HTERT RPE-1 (cell line): ENCODE results near the gene EDN2.

Source experiments
- in situ Hi-C: fragments of 300-500 bp; cut with MboI; formaldehyde crosslinking; loops from 4 replicates; pipeline ENCODE4 v1.14.3; 2020; ENCODE audit warnings: low sequenced_read_pairs

Gene EDN2

DNA sequence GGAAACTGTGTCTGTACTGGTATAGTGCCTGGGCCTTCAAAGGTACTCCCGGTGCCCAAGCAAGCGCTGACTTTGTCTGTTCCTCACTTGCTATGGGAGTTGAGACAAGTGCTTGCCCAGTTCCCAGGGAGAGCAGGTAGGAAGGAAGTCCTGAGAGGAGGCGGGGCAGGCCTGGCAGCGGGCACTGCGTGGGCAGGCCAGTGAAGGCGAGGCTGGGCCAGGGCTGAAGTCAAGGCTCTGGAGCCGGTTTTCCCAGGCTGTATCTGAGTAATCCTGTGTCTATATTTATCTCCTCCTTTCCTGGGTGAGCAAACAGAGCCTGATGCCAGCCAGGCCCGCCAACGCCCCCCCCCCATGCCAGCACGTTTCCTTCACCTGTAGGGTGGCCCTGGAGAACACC lies 15.9 kb upstream of the EDN2 start:
- in situ Hi-C loops, result no loop called here

DNA sequence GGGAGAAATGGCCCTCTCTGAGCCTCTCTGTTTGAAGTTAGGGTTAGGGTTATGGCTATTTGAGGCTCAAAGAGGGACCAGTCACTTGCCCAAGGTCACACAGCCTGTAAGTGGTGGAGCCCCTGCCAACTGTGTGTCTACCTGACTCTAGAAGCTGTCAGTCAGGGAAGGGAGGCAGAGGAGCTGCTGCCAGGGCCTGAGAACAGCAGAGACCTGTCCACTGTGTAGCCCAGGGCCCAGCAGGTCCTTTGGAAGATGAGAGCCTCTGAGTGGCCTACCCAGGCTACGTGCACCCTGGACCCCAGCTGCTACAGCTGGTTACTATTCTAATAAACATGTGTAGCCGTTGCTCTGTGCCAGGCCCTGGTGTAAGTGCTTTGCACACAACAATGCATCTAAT lies 15.1 kb upstream of the EDN2 start:
- in situ Hi-C loops, result no loop called here

DNA sequence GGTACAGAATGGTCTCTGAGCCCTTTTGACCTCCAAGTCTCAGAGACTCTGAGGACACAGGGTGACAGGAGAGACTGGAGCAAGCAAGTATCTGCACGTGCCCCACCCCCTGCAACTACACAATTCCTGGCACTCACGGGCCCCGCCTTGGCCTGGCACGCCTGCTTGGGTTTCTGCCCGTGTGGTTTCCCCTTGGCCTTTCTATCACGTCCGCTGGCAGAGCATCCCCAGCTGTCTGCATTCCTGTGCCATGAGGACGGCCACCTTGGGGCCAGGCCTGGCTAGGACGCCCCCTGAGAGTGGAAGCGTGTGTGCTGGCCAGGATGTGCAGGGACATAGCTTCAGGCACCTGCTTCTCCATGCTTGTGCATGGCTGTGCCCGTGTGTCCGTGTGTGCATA lies 14.3 kb upstream of the EDN2 start:
- in situ Hi-C loops, result no loop called here

DNA sequence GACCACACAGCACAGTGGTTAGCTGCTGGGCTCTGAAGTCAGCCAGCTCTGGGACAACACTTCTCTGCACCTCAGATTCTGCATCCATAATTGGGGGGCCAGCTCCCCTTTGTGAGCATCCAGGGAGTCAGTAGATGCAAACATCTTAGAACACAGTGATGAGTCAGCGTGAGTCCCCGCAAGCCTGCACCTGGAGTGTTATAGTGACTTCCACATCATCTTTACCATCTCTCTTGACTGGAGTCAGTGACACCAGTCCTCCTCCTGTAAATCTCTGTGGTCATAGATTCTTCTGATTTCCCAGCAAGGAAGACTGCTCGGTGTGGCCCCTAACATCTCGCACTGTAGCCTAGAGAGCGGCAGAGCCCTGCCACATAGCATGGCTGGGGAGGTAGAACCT lies 13.9 kb upstream of the EDN2 start:
- in situ Hi-C loops, result no loop called here

DNA sequence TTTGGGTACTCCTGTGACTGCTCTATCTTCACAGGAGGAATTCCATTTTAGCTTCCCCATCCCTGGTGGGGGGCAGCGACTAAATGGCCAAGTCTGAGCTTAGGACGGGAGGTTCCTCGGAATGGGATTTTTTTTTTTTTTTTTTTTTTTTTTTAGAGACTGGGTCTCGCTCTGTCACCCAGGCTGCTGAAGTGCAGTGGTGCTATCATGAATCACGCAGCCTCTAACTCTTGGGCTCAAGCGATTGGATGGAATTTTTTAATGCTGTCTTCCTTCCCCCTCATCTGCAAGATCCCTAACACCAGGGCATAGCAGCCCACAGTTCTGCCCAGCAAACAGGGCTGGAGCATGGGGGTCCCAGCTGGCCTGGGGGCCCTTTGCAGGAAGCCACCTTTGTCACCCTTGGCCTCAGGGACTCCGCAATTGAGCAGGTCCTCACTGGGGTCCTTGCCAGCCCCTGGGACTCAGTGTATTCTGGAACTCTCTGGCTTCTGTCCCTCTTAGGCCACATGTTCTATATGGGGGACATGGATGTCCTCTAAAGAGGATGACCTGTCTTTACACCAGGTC lies 13.1 kb upstream of the EDN2 start:
- in situ Hi-C loops, result no loop called here

DNA sequence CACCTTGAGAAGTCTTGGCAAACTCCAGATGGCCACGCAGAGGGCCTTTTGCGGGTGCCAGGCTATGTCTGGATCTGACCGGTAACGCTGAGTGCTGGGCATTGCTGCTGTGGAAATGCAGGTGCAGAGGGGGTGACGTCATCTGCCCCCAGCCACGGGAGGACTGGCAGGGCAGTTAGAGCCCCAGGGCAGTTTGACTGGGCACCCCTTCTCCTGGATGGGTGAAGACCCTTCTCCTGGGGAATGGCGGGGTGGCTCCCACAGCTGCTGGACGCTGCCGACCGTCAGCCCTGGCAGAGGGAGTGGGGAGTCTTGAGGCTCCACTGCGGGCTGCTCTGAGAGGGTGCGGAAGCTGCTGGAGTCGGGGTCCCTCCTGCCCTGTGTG lies 12.6 kb upstream of the EDN2 start:
- in situ Hi-C loops, result no loop called here

DNA sequence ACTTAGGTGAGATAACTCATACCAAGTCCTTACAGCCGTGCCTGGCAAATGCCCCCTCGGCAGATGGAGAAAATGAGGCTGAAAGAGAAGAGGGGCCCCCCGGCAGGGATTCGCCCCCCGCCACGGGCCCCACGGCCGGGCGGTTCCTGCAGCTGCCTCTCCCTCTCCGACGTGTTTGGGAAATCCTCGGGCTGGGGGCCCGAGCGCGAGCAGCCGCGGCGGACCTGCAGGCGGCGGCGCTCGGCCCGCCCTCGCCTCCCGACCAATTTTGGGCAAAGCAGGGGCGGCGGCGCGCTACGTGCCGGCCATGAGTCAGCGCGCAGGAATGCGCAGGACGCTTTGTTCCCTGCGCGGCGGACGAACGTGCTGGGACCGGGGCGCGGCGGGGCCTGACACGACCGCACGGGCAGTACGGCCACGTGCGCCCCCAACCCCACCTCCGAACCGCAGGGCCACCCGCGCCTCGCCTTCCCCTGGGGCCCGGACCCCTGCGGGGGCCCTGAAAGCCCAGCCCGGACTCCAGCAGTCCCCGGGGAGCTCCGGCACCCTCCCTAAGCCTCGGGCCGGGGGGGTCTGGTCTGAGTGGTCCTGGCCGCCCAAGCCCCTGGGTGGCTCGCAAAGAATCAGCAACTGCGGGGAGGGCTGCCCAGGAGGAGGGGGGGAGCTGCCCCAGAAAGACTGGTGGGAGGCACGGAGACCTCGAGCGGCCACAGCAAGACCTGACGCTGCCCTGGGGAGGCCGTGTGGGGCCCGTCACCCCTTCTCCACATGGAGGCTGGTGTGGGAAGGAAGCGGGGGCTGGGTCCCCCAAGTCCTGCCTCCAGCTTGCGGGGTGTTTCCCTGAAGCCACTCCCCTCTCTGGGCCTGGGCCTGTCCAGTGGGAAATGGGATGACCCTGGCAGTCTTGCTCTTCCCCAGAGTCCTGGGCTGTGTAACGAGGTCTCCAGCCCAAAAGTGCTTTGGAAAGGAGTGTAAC lies 11.9 kb upstream of the EDN2 start:
- in situ Hi-C loops, result no loop called here

DNA sequence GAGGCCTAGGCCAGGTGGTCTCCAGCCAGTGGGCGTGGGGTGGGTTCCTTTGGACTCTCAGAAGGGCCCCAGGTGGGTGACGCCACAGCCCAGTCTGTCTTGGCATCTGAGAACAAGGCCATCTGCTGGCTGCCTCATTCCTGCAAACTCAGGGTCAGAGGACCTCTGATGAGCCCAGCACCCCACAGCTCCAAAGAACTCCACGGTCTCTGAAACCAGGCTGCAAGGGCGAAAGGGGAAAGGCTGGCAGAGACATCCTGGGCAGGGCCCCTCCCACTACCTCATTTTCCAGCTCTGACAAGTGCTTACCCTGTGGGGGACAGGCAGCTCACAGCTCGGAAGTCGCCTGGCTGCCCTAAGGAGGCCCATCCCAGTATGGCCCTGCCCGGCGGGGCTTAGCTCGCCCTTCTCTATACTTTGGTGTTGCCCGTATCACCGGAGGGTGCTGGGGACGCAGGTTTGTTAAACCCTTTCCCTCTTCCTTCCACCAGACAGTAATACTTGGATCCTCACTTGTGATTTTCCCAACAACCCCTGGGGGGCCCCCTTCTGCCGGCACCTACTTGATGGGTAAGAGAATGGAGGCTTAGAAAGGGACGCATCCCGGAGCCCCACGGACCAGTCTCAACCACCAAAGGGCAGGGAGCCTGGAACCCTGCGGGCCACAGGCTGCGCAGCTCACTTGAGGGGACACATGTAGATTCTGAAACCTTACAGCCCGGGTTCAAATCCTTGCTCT lies 10.9 kb upstream of the EDN2 start:
- in situ Hi-C loops, result no loop called here

DNA sequence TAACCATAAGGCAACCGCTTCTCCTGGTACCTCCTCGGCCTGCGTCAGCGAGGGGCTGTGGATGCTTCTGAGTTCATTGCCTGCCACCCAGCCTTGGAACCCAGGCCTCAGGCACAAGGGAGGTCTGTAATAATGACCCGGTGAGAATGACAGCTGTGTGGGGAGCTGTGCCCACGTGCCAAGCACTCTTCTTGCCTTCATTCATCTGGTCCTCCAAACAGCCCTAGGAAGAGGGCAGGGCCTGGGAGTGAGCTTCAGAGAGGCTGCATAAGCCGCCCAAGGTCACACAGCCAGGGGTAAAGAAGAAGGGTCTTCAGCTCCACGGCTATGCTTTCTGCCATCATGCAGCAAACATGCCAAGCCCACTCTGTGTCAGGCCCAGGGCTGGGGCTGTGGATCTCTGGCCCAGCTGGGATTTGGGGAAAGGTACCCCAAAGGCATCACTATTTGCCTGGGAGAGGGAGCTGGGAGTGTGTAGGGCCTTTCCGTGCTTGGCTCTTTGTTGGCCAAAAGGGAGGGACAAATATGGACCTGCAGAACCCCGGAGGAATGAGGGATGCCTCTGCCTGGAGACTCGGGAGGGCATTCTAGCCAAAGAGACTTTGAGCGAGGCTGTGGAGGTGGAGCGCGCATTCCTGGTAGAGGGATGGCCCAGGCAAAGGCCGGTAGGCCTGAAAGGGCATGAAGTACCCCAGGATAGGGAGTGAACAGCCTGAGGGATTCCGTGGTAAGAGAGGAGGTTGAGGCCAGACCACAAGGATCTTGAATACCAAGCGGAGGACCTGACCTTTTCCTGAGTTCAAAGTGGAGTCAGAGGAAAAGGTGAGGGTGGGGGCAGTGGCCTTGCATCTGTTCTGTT lies 10.1 kb upstream of the EDN2 start:
- in situ Hi-C loops, result no loop called here

DNA sequence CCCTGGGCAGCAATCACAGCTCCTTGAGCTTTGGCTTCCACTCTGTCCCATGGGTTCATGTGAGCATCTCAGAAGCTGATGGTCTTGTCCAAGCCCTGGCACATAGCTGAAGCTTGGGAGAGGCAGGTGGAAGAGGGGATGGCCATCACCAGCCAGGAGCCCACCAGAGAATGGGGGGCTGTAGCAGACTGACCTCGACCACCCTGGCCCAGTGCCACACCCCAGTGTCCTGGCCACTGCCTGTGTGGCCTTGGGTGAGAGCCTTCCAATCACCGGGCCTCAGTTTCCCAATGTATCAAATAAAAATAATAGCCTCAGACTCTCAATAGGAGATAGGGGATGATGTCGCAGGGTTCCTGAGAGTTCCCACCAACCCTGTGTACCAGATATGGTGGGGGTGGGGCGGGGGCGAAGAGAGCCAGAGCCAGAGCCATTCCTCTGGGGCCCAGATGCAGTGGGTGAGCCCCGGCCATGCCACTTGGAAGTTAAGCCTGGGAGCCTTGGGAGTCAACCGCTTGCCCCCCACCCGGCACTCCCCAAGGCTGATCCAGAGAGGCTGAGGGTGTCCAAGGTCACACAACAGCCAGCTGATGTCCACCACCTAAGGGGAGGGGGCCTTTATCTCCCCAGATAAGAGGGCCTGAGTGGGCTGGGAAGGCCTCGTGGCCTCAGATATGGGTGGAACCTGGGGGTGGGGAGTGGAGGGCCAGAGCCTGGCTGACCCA lies 9.3 kb upstream of the EDN2 start:
- in situ Hi-C loops, result no loop called here

DNA sequence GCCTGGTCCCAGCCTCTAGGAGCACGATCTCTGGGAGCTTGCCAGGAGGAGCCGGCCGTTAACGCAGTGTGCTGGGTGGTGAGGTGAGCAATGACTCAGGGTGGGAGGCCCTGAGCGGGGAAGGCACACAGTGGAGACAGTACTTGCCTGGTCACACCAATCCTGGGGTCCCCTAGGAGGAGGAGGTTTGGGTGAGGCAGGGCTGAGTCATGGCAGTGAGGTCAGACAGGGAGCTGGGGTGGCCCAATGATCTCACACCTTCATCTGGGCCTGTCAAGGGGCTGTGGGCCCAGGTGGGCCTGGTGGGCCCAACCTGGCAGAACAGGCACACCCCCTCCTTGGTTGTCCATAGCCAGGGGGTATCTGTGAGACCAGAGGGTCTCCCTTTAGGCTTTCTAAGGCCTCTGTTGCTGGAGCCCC lies 8.6 kb upstream of the EDN2 start:
- in situ Hi-C loops, result no loop called here

DNA sequence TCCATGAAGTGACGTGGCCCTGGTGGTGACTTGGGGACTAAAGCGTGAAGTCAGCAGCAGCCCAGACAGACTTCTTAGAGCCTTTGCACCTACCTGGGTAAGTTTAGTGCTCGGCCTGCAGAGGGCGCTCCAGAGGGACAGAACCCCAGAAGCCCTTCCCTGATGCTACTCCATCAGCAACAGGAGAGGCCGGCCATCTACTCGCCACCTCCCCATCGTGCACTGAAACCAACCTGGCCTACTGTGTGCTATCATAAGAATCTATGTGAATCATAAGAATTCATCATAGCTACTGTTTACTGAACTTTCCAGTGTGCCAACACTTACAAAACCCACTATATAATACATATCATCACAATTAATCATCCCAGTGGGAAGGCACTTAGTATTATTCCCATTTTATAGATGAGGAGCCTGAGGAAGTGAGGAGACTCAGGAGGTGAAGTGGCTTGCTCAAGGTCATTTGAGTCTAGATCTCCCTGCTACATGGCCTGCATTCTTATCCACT lies 7.9 kb upstream of the EDN2 start:
- in situ Hi-C loops, result no loop called here

DNA sequence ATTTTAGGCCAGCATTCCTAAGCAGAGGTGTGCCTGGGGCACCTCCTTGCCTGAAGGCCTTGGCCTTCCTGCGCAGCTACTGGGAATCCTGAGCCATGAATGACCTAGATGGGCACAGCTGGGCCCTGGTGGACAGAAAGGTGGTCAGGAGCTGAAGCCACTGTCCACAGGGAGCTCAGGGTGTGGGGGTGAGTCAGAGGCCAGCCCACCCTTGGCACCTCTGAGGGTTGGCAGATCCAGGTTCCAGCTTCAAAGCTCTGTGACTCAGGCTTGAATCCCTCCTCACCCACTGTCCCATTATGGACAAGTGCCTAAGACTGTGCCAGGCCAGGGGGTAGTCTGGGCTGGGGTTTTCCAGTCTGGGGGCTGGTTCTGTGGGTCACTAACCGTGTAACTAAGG lies 6.4 kb upstream of the EDN2 start:
- in situ Hi-C loops, result no loop called here

DNA sequence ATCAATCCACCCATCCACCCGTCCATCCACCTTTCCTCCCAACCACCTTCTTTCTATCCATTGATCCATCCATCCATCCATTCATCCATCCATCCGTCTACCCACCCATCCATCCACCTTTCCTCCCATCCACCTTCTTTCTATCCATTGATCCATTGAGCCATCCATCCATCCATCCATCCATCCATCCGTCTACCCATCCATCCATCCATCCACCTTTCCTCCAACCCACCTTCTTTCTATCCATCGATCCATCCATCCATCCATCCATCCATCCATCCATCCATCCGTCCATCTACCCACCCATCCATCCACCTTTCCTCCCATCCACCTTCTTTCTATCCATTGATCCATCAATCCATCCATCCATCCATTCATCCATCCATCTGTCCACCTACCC lies 5.1 kb upstream of the EDN2 start:
- in situ Hi-C loops, result no loop called here

DNA sequence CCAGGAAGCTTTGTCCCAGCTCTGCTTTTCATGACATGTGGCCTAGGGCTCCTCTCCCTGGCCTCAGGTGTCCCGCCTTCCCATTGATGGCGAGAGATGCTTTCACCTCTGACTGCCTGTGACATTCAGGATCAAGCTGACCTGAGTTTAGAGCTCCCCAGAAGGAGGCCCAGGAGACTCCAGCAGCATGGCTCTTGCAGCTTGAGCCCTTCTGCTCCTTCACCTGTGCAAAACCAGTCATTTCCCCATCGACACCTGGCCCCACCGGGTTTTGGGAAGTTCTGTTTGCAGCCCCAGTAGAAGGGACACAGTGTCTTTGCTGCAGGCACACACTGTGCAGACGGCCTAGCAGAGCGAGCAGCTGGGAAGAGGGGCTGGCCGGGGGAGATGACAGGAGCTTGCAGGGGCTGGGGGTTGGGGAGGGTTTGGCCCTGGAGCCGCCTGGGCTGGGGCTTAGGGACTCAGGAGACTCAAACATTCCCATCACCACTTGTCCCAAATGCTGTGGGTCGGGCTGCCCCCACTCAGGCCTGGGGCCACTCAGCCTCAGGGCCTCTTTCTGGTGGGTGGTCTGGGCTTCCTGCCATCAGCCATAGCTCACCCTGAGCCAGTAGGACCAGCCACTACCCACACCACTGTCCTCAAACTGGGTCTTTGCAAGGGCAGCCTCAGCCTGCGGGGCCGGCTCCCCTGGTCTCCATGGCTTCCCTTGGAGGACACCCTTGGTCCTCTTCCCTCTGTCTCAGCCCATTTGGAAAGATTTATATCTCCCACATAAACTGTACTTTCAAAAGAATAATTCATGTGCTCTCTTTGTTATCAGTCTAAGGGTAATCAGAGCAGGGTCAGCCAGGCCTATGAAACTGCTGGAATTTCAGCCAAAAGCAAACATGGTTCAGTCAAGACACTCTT lies 3.8 kb upstream of the EDN2 start:
- in situ Hi-C loops, result no loop called here

DNA sequence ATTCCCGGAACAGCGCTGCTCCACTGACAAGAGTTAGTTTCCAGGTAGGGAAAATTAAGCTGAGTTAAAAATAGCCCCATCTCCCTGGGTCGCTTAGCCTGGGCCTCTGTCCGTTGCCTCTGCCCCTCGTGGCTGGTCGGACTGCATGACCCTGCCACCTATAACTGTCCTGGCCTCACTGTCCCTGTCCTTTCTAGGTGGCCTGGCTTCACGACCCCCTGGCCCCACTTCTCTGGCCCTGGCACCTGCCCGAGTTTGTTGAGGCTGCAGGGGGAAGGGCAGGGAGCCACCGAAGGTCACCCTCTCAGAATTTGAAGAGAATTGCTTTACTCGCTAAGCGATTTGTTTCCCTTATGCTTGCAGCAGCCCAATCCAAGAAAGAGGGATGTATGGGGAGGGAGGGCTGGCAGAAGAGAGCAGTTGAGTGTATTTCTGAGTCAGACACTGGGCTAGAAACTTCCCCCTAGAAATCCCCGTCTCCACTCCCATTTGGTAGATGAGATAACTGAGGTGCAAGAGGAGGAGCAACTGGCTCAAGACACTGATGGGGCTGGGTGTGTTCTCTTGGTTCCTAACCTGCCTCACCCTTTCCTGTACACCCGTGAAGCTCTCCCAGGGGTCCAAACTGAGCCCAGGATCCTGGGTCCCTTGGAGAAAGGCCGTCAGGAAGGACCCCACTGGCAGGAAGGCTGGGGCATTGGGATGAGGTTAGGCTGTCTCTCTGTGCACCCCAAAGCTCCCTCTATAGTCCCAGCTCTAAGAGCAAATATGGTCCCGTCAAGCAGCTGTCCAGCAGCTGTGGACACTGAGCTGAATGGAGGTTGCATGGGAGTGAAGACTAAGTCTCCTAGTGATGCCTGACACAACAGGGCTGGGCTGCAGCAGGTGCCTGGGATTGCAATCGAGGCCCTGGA lies 2.9 kb upstream of the EDN2 start:
- in situ Hi-C loops, result no loop called here

DNA sequence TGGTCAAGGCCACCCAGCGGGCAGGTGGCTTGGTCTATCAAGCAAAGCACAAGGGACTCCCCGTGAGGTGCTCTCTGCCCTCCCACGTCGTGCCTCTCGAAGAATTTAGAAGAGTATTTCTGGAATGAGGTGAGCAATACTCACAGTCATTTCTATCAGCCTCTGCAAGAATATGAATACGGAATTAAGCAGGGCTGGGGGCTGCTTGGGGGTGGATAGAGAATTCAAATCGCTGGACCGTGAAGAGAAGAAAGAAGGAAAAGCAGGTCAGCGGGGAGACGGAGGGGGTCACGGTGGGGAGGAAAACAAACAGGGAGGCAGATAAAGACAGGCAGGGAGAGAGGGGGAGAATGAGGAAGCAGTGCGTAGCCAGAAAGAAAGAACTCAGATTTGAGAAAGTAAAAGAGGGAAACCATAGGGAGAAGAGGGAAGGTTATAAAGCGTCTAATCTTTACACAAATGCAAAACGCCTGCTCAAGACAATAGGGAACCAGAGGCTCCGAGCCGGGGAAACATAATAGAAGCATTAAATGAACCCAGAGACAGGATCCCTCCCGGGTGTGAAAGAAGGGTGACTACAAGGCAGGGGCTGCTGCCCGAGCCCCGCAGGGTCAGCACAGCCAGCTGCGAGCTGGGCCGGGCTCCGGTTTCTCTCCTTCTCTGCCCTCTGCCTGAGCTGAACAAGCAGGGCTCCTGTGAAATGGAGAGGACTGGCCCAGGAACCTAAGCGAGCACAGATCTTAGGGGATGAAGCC lies 2.1 kb upstream of the EDN2 start:
- in situ Hi-C loops, result no loop called here
